HG02571 (cell line): ENCODE results near the gene LDHD.

Experiments used
- ATAC-seq: cut with Tn5 transposase; IDR thresholded peaks from one replicate; pipeline ENCODE4 v1.9.1; 2021; ENCODE audit warnings: mild to moderate bottlenecking, moderate library complexity; ENCODE audit not compliant: unreplicated experiment

LDHD gene

GRCh38 chr16:75114946-75115825, 1.4 kb downstream of the LDHD start:
- ATAC-seq = no peak

GRCh38 chr16:75114179-75114945, 2.2 kb downstream of the LDHD start:
- ATAC-seq = no peak

- ATAC-seq = no peak
Observed at GRCh38 chr16:75113541-75114121, 2.9 kb downstream of the LDHD start.

DNA sequence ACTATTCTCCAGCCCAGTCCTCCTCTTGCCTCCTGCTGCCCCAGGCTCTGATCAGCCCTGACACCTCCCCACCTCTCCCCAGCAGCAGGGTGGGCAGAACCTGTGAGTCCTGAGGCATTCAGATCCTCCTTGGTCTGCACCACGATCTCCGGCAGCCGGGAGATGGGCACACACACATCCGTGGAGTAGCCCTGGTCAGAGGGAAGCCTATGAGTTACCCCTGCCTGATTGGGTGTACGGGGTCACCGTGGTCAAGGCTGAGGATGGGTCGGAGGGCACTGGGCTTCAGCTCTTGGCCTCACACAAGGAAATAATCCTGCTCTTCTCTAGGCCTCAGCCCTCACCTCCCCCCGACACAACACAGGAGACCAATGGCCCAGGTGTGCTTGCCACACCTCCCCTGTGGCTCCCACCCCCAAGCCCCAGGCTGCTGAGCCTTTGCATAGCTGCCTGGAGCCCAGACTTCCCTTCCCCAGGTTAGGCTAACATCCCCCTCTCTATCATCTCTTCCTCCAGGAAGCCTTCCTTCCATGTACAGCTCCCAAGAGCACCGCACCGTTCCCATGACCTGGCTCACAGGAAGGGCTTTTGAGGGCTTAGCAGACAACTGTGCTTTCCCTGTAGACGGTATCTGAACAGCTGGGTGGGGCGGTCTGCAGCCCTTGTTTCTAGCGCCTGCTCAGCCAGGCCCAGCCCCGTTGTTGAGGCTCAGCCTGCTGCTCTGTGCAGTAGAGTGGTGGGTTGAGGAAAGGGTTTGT, 3.7 kb downstream of the LDHD start:
- no peak for ATAC-seq

DNA sequence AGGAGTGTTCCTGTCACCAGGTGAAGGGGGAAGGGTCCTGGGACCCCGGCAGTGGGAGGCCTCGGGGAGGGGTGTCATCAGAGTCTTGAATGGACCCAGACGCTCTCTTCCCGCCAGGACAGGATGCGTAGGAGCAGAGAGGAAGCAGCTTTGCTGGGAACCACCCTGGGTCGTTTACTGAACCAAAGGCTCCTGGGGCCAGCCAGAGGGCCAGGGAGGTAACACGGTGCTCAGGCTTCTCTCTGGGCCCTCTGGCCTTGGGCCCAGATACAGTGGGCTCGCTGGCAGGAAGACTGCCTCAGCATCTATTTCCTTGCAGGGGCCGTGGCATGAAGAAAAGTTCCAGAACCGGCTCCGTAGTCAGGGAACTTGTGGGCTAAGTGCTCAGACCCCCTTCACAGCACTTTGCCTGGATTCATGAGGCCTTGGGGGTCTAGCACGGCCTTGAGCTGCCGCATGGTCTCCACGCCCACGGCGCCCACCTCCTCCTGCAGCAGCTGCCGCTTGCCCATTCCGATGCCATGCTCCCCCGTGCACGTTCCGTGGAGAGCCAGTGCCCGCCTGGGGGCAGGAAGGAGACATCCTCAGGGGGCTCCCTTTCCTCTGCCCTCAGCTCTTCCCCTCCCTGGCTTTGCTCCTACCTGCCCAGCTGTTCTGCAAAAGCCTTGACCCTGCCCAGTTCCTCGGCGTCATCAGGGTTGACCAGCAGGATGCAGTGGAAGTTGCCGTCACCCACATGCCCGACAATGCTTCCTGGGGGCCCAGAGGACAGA, 4.4 kb downstream of the LDHD start:
- no peak for ATAC-seq

GRCh38 chr16:75111514-75111940, 5.1 kb downstream of the LDHD start:
- no peak for ATAC-seq

GRCh38 chr16:75110637-75111513, 5.7 kb downstream of the LDHD start:
- ATAC-seq = peak; percentile 82

DNA sequence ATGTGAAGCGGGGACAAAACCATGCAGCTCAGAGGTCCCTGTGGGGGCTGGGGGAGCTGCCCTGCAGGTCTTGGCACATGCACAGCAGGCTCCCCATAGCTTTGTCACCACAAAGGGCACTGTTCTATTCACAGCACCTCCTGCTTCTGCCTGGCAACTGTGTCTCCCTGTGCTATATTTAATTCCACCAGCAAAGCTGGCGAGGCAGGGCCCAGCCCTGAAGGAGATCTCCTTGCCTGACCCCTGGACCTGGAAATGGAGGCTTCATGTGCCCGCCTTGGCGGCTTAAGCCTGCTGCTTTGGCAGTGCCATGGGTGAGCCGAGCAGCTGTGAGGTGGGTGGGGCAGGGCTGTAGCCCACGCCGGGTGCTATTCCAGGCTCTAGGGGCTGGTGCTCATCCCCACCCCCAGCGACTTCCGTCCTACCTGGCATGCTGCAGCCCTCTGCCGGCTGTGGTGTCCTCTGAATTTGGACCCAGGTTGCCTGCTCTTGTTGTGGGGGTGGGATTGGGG, 6.8 kb downstream of the LDHD start:
- ATAC-seq = no peak

GRCh38 chr16:75108792-75109731, 7.5 kb downstream of the LDHD start:
- ATAC-seq = no peak

DNA sequence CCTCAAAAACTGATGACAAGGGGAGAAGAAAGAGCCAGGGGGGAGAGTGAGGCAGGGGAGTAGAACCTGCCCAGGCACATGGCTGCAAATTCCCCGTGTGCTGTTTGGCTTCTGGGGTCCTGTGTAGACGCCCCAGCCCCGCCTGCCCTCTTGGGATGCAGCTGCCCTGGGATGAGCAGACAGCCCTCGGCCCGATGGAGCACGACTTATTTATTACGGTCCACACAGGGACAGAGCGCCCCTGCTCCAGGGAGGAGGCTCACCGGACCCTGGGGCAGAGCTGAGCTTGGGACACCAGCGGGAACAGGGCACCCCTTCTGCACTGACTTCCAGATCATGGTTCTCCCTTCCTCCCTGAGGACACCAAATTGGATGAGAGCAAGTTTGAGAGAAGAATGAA, 9.1 kb downstream of the LDHD start:
- ATAC-seq = no peak

DNA sequence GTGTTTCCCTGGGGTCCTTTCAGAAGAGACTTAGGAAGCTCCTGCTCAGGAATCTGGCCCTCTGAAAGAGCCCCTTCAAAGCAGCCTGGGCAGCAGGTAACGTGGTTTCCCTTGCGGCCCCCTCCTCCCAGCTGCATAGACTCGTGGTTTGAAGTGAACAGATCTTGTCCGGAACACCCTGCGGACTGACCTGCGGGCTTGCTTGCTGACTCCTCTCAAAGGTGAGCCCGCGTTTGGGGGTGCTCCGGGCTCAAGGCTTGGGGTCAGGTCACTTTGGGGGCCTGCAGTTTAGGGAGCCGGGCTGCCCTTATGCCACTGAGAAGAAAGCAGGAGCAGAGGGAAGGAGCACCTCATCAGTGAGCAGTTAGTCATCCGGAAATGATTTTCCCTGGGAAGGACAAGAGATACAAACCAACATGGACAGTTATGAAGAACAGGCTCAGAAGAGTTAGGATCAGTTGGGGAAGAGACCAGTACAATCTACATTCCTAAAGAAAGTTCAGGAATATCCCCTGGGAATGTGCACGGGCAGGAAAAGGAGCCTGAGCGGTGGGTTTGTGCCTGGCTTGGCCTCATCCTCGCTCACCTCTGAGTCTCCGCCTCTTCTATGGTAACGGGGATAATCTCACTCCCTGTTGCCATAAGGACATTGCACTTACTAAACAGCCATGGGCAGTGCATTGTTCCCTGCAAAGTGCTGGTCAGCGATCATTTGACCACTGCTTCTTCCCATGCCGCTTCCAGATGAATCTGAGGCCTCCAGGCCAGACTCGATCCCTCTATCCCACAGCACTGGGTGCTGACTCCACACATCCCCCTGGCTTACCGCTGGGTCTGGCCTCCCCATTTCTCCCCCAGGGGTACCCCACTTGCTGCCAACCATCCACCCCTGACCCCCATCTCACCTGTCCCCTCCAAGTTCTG, 10.0 kb downstream of the LDHD start:
- ATAC-seq = no peak

DNA sequence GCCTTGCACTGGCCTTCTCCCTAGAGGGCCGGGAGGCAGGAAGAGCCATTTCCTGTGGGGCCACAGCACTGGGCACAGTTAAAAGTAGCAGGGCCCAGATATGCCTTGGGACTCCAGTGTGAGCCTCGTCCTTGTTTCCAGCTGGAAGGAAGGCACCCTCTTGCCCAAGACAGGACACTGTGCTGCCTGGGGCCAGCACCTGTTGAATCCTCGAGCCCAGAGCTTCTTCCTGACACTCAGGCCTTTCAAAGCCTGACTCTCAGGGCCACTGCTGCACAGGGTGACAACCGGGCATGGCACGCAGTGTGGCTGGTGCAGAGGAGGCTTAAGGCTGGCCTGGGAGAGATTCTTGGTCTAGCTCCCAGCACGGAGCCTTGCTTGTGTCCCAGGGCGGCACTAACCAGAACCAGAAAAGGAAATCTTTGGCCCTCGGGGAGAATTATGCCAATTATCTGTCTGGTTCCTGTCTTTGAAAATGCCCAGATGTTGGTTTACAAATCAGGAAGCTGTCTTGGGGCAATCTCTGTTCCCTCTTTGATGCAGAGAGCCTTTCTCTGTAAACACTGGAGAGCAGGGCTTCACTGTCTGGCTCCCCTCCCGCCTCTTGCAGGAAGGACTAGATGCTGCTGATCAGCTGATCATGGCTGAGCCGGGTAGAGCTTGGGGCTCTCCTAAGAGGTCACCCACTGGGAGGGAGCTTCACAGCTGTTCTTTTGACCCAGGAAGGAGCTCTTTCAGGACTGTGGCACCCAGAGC, 11.1 kb downstream of the LDHD start:
- no peak for ATAC-seq

GRCh38 chr16:75104836-75105235, 11.7 kb downstream of the LDHD start:
- no peak for ATAC-seq

DNA sequence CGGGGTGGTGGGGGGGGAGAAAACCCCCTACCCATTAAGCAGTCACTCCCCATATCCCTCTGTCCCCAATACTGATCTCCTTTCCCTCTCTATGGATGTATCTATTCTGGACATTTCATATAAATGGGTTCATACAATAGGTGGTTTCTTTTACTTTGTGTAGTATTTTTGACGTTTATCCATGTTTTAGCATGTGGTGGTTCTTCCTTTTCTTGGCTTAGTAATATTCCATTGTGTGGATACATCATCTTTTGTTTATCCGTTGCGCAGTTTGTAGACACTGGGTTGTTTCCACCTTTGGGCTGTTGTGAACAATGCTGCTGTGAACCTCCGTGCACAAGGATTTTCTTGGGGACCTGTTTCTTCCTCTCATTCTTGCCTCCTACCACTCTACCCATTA, 12.6 kb downstream of the LDHD start:
- ATAC-seq = no peak

GRCh38 chr16:75102595-75102994, 14.0 kb downstream of the LDHD start:
- ATAC-seq = no peak

- ATAC-seq = no peak
Observed at GRCh38 chr16:75101635-75102034, 14.9 kb downstream of the LDHD start.
